ENCODE measurements around the gene PHF19.

- TF ChIP-seq MYC (IDR thresholded peaks at IDR 0.05; ENCODE audit: insufficient read depth, insufficient read length, insufficient replicate concordance, low read length, severe bottlenecking) = no peak
- no peak for TF ChIP-seq RFX5 (IDR thresholded peaks at IDR 0.05; ENCODE audit: low read depth, low read length)
- TF ChIP-seq CTCF (IDR thresholded peaks at IDR 0.05 in 2 of 3, conservative IDR thresholded peaks at IDR 0.05 in 1 of 3; ENCODE audit: control insufficient read depth in 2 of 3, extremely low read depth in 1 of 3, insufficient read depth in 1 of 3, low read depth in 3 of 3, low read length in 3 of 3) = no peak
- TF ChIP-seq POLR2AphosphoS5 (IDR thresholded peaks at IDR 0.05; ENCODE audit: low read length) = no peak
- TF ChIP-seq CEBPB (IDR thresholded peaks at IDR 0.05; ENCODE audit: borderline replicate concordance in 1 of 2, low read depth in 2 of 2, low read length in 2 of 2) = no peak
- no peak for TF ChIP-seq POLR2A (IDR thresholded peaks at IDR 0.05; ENCODE audit: low read depth, low read length)
- TF ChIP-seq EZH2 (IDR thresholded peaks at IDR 0.05; ENCODE audit: borderline replicate concordance, control insufficient read depth, low read depth, low read length) = no peak
Measured at GRCh38 chr9:120913647-120914264, 36.8 kb upstream of the PHF19 start.

Data from GM12878 (cell line).